HFF-Myc (cell line): ENCODE measurements around the gene CLK1.
"Not testable (repeated sequence)": the region's sequence is repeated elsewhere in the genome, so short reads cannot be mapped to it uniquely, and the experiment has no call there.

Source experiments
- DNase-seq: peaks from one replicate; pipeline ENCODE4 v3.0.0-alpha.2; 2011; ENCODE audit warnings: low read depth; ENCODE audit errors: extremely low read depth
- H3K4me3 ChIP-seq: replicated peaks from 2 replicates; pipeline ENCODE4 v1.5.1; 2011; ENCODE audit warnings: low read depth, mild to moderate bottlenecking, control low read depth, low read length
- CTCF ChIP-seq: IDR thresholded peaks from 2 replicates; pipeline ENCODE4 v1.5.1; 2012; ENCODE audit warnings: mild to moderate bottlenecking, low read depth, low read length, control low read depth; ENCODE audit errors: missing control alignments

CLK1 gene

DNA sequence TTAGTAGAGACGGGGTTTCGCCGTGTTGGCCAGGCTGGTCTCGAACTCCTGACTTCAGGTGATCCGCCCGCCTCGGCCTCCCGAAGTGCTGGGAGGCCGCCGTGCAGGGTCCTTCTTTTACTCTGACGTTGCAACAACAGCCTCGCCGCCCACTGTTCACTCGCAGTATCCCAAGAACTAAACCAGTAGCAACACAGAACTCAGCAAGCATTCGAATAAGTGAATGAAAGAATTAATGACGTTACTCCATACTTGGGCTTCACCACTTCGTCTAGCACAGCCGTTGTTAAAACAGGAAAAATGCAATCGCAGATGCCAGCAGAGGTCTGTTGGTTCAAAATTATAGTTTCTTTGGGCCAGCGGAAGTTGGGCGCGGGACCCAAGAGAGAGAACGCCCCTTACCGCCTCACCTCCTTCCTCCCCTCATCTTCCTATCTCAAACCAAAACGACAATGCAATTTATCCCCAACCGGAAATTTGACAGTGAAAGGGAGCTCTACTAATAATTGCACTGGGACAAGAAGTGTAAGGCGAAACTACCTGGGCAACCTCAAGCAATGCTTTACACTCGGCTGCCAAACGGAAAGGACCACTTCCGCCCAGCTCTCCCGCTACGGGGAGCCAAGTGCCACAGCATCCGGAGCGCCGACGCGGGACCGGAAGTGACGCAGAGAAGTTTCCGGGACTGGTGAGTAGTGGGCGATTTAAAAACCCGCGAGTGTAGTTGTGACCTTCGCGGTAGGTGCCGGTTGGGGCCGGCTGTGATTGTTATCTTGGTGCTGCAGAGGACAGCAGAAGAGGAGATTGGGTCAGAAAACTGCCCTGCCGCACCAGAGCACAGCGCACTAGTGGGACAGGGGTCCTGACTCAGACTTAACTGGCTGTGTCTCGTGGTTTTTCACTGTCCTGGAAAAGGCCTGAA is 24.5 kb upstream of the CLK1 start, which contains the start of the genes NIF3L1 and PPIL3:
Gene NIF3L1, plus strand, starts transcription at position 668 of the 922 bp plus-strand sequence. CDS start 2,573 bp downstream, outside the sequence.
Gene PPIL3, minus strand, starts transcription at position 374 of the 922 bp plus-strand sequence. CDS start 1,462 bp downstream, outside the sequence.
- peak within 1 kb of the TSS; percentile 96 for H3K4me3 ChIP-seq
- TF ChIP-seq CTCF = no peak
- peak; percentile 98 for DNase-seq

GRCh38 chr2:200881715-200882249 is 17.3 kb upstream of the CLK1 start:
- H3K4me3 ChIP-seq, DNase-seq: not testable (repeated sequence)

DNA sequence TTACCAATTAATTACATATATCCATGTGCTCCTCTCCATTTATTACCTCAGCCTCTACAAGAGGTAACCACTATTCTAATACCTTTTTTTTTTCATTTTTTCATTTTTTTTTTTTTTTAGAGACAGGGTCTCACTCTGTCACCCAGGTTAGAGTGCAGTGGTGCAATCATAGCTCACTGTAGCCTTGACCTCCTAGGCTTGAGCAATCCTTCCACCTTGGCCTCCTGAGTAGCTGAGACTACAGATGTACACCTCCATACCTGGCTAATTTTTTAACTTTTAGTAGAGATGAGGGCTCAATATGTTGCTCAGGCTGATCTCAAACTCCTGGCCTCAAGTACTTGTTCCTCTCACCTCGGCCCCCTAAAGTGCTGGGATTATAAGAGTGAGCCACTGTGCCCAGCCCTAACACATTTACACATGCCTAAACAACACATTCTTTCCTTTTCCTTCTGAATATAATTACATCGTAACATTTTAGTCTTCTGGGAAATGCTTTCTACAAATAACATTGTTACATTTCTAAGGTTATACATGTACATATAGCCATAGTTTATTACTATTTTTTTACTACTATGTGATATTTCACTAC is 13.9 kb upstream of the CLK1 start:
- H3K4me3 ChIP-seq = no peak overlapping the region
- TF ChIP-seq CTCF = no peak
- DNase-seq = no peak

DNA sequence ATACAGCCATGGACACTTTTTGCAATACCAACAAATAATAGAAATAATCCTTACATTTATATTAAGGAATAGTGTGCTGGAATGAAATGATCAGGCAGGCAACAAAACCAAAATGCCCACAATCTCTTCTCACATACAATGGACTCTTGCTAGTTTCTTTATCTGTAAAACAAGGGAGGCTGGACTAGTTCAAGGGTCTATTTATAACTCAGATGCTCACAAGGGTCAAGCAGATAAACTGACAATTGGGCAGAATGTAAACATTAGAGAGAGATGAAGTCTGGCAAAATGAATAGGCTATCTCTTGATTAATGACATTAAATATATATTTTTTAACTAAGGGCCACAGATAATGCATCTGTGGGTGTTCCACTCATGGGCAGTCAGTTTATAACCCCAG is 13.0 kb upstream of the CLK1 start:
- no peak for TF ChIP-seq CTCF
- DNase-seq = no peak
- H3K4me3 ChIP-seq = no peak overlapping the region

GRCh38 chr2:200873560-200873959 is 9.1 kb upstream of the CLK1 start:
- no peak for DNase-seq
- H3K4me3 ChIP-seq = no peak overlapping the region
- TF ChIP-seq CTCF = no peak

- DNase-seq = no peak
- no peak for TF ChIP-seq CTCF
- no peak overlapping the region for H3K4me3 ChIP-seq
Observed at GRCh38 chr2:200871151-200871550, 6.7 kb upstream of the CLK1 start.

- no peak for DNase-seq
- TF ChIP-seq CTCF = no peak
- no peak overlapping the region for H3K4me3 ChIP-seq
Observed at GRCh38 chr2:200869014-200869413, 4.6 kb upstream of the CLK1 start.
